Esophagus muscularis mucosa (tissue), 4 donors: ENCODE data around the gene TMPRSS9. TPM values are rescaled to one million over a fixed set of nuclear protein-coding genes. Genes with fewer than 3 reads are reported as not detected.

ENCODE experiments used
- DNase-seq: peaks from one replicate; pipeline ENCODE4 v3.0.0-alpha.2; 2017; ENCODE audit errors: extremely low spot score
- H3K27ac ChIP-seq, 4 donors: fragments of 200-600 bp; sonication (generic); replicated peaks in 1 of 4; 1 replicate in 3 of 4; 2 replicates in 1 of 4; pipeline ENCODE4 v1.5.1; 2016 to 2019; ENCODE audit warnings: mild to moderate bottlenecking in 1 of 4
- H3K27me3 ChIP-seq, 4 donors: fragments of 200-600 bp; sonication (generic); one replicate each; pipeline versions ENCODE4 v1.5.1 to v1.6.0; 2016 to 2019
- H3K36me3 ChIP-seq, 4 donors: fragments of 200-600 bp; sonication (generic); one replicate each; pipeline ENCODE4 v1.5.1; 2016 to 2019
- H3K4me1 ChIP-seq, 4 donors: fragments of 200-600 bp; sonication (generic); one replicate each; pipeline ENCODE4 v1.5.1; 2016 to 2019
- H3K4me3 ChIP-seq, 4 donors: fragments of 200-600 bp; sonication (generic); 1 replicate in 2 of 4; 2 replicates in 2 of 4; pipeline ENCODE4 v1.5.1; 2016 to 2019; ENCODE audit warnings: mild to moderate bottlenecking in 4 of 4, moderate library complexity in 1 of 4
- H3K9me3 ChIP-seq, 4 donors: fragments of 200-600 bp; sonication (generic); 1 replicate in 3 of 4; 2 replicates in 1 of 4; pipeline ENCODE4 v1.5.1; 2016 to 2019
- CTCF ChIP-seq, 3 experiments: fragments of 200-600 bp in 2 of 3; fragments of 450-650 bp in 1 of 3; sonication (generic) in 2 of 3; IDR thresholded peaks; one replicate each; pipeline ENCODE4 v1.5.1; 2017 to 2019; ENCODE audit warnings: antibody characterized with exemption in 3 of 3, mild to moderate bottlenecking in 2 of 3, moderate library complexity in 1 of 3
- EP300 ChIP-seq: sonication (generic); formaldehyde crosslinking; IDR thresholded peaks from one replicate; pipeline ENCODE4 v1.6.1; 2017; ENCODE audit warnings: antibody characterized with exemption
- POLR2A ChIP-seq: fragments of 450-650 bp; IDR thresholded peaks from one replicate; pipeline ENCODE4 v1.6.1; 2017; ENCODE audit warnings: antibody characterized with exemption, moderate library complexity, mild to moderate bottlenecking, low read depth
- POLR2AphosphoS5 ChIP-seq, 2 donors: sonication (generic); formaldehyde crosslinking; IDR thresholded peaks; one replicate each; pipeline ENCODE4 v1.6.1; 2017; ENCODE audit warnings: antibody characterized with exemption in 2 of 2
- WGBS: methylation state at CpG from one replicate; pipeline ENCODE4 v1.1.5; 2018; 5-methylcytosine and 5-hydroxymethylcytosine counted together
- intact Hi-C: fragments of 100-400 bp; cut with DNase I; formaldehyde crosslinking; loops from one replicate; pipeline ENCODE4 v1.15.1; 2023
- total RNA-seq, 4 donors: library from RNA; depleted of rRNA; stranded (reverse); fragments of >200 nt; gene quantifications; one replicate each; pipeline versions ENCODE4 v1.1.0 to v1.2.1, GENCODE V29; 2016

The TMPRSS9 gene
- total RNA-seq, 4 donors from 2014 or later = 0.17 TPM; not detected in 3

- 96% methylated on average over 19 of the region's 26 CpGs for WGBS
- H3K27ac ChIP-seq = no peak overlapping the region
- DNase-seq = no peak
- H3K4me1 ChIP-seq = no peaks in the 10 kb centered on the region
- no peak overlapping the region for H3K4me3 ChIP-seq
- intact Hi-C loops = no loop called here
- no peaks in the 10 kb centered on the region for H3K9me3 ChIP-seq
- TF ChIP-seq POLR2AphosphoS5 (IDR thresholded peaks at IDR 0.05) = no peak
- no peak for TF ChIP-seq CTCF (IDR thresholded peaks at IDR 0.05)
- no peak for TF ChIP-seq POLR2A
- TF ChIP-seq EP300 = no peak
- H3K27me3 ChIP-seq = no peaks in the 10 kb centered on the region
- H3K36me3 ChIP-seq = peaks cover 0 to 62% (median 54%) of the 10 kb centered on the region in 4 donors
These were observed 81.2 kb downstream of the TMPRSS9 start for GRCh38 chr19:2441096-2441752.

- WGBS = 91% methylated on average over 8 of the region's 22 CpGs
- intact Hi-C loops = no loop called here
- Histone ChIP-seq H3K27me3 (no peaks in the 10 kb centered on the region), H3K27ac (no peak overlapping the region), H3K9me3 (no peaks in the 10 kb centered on the region), H3K4me1 (no peaks in the 10 kb centered on the region), H3K4me3 (no peak overlapping the region), H3K36me3 (peaks cover 0 to 44% (median 36%) of the 10 kb centered on the region in 4 donors)
- TF ChIP-seq EP300 = no peak
- no peak for TF ChIP-seq CTCF (IDR thresholded peaks at IDR 0.05)
- no peak for TF ChIP-seq POLR2A
- no peak for TF ChIP-seq POLR2AphosphoS5 (IDR thresholded peaks at IDR 0.05)
- no peak for DNase-seq
These were observed 83.2 kb downstream of the TMPRSS9 start for GRCh38 chr19:2443116-2443784.

- WGBS = 89% methylated on average over 12 of the region's 17 CpGs
- H3K9me3 ChIP-seq = no peaks in the 10 kb centered on the region
- no peaks in the 10 kb centered on the region for H3K27me3 ChIP-seq
- H3K27ac ChIP-seq = no peak overlapping the region
- intact Hi-C loops = no loop called here
- TF ChIP-seq EP300 (no peak), POLR2A (no peak), POLR2AphosphoS5 (IDR thresholded peaks at IDR 0.05) (no peak), CTCF (IDR thresholded peaks at IDR 0.05) (no peak)
- peaks cover 0 to 42% (median 33%) of the 10 kb centered on the region in 4 donors for H3K36me3 ChIP-seq
- DNase-seq = no peak
- H3K4me3 ChIP-seq = no peak overlapping the region
- no peaks in the 10 kb centered on the region for H3K4me1 ChIP-seq
These were observed 83.7 kb downstream of the TMPRSS9 start for GRCh38 chr19:2443785-2444182.

GRCh38 chr19:2444251-2445002 is 84.4 kb downstream of the TMPRSS9 start:
- intact Hi-C loops = no loop called here
- no peak for DNase-seq

More at GRCh38 chr19:2444251-2445002, 84.4 kb downstream of the TMPRSS9 start:
- Histone ChIP-seq H3K4me3 (no peak overlapping the region), H3K4me1 (no peaks in the 10 kb centered on the region), H3K9me3 (no peaks in the 10 kb centered on the region), H3K27ac (no peak overlapping the region), H3K27me3 (no peaks in the 10 kb centered on the region), H3K36me3 (peaks cover 0 to 42% (median 33%) of the 10 kb centered on the region in 4 donors)
- 92% methylated on average over 28 of the region's 34 CpGs for WGBS
- TF ChIP-seq EP300 (no peak), POLR2AphosphoS5 (IDR thresholded peaks at IDR 0.05) (no peak), POLR2A (no peak), CTCF (IDR thresholded peaks at IDR 0.05) (no peak)
